ENCODE data around the gene GLTP.
"Not testable (repeated sequence)": the region's sequence is repeated elsewhere in the genome, so short reads cannot be mapped to it uniquely, and the experiment has no call there.

Gene GLTP

DNA sequence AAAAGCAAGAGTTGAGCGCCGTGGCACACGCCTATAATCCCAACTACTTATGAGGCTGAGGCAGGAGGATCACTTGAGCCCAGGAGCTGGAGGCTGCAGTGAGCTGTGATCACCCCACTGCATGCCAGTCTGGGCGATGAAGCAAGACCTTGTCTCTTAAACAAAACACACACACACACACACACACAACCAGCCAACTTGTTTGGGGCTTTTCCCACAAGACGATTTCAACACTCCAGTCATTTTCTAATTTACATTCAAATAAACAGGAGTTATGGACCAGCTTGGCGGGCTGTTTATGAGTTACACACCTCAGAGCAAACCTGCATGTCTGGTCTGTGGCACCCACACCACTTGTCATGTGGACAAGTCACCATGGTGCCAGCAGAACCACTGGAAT is 6.7 kb downstream of the GLTP start:
- TF ChIP-seq, protein P1, sequence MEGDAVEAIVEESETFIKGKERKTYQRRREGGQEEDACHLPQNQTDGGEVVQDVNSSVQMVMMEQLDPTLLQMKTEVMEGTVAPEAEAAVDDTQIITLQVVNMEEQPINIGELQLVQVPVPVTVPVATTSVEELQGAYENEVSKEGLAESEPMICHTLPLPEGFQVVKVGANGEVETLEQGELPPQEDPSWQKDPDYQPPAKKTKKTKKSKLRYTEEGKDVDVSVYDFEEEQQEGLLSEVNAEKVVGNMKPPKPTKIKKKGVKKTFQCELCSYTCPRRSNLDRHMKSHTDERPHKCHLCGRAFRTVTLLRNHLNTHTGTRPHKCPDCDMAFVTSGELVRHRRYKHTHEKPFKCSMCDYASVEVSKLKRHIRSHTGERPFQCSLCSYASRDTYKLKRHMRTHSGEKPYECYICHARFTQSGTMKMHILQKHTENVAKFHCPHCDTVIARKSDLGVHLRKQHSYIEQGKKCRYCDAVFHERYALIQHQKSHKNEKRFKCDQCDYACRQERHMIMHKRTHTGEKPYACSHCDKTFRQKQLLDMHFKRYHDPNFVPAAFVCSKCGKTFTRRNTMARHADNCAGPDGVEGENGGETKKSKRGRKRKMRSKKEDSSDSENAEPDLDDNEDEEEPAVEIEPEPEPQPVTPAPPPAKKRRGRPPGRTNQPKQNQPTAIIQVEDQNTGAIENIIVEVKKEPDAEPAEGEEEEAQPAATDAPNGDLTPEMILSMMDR (IDR thresholded peaks at IDR 0.05; ENCODE audit: extremely low read depth, missing control alignments) = no peak
- no peak for DNase-seq (ENCODE audit: low spot score)

DNA sequence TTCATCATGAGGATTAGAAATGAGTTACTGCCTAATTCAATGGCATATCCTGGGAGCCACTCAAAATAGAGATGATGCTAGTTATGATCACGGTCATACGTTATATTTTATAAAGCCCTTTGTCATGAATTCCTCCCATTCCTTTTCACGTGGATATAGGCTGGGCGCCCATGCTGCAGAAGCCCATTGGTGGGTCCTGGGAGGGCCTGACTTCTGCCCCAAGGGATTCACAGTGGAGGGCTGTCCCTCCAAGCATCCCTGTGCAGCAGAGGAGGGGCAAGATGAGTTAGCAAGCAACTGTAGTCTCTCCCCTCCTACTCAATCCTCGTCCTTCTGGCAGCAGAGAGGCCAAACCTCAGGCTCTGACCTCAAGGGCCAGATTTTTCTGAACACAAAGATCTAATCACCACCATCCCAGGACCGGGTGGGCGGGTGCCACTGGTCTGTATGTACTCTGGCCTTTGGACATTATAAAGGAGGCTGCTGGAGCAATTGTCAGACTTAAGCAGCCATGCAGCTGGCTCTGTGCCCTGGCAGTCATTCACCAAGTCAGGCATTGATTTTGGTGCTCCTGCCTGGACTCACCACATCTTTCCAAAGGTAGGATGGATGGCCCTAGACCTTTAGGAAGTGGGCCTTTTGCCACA is 8.6 kb downstream of the GLTP start:
- TF ChIP-seq, protein P1 (IDR thresholded peaks at IDR 0.05; ENCODE audit: extremely low read depth, missing control alignments) = no peak
- DNase-seq (ENCODE audit: low spot score) = no peak

DNA sequence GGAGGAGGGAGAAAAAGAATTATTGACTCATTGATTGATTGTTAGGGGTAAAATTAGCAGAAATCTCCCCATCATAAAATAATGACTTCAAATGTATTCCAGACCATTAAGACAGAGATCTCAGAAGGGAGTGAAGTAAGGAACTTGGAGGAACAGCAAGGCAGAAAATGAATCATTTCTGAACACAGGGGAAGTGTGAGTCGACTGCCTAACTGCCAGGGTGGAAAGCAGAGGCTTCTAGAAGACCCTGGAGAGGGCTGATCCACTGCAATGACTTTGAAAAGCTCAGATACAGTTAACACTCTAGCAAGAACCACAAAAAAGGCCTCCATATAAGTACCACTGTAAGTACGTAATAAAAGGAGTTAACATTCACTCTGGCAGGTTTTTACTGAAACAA is 9.7 kb downstream of the GLTP start:
- DNase-seq (ENCODE audit: low spot score) = no peak
- TF ChIP-seq, protein P1 (IDR thresholded peaks at IDR 0.05; ENCODE audit: extremely low read depth, missing control alignments) = no peak

DNA sequence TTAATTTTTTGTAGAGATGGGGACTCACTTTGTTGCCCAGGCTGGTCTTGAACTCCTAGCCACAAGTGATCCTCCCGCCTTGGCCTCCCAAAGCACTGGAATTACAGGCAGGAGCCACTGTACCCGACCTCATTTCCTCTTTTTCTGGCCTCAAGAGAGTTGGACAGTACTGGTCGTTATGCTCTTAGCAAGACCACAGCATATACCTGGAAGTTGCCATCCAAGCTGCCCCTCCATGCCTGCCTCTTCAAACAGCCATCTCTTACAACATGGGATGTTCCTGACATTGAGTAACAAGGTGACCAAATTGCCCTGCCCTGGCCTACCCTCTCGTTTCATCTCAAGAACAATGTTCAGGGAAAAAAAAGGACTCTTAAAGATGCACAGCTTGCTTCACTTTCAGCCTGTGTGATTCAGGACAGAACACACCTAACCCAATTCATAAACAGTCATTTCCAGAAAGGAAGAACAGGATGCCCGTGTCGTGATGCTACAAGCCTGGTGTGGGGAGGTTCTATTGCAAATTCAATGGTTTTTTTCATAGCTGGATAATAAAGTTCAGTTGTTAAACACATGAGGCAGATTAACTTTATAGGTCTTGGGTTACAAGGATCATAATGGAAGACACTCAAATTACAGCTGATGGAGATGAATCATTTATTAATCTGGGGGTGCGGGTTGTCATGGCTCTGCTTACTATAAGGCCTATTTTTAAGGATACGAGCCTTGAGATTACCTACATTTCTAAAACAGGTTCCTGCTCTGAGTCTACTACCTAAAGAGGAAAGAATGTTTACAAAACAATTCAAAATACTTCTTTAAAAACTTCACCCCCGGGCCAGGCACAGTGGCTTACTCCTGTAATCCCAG is 11.9 kb downstream of the GLTP start:
- no peak for DNase-seq (ENCODE audit: low spot score)
- TF ChIP-seq, protein P1 (IDR thresholded peaks at IDR 0.05; ENCODE audit: extremely low read depth, missing control alignments) = no peak

DNA sequence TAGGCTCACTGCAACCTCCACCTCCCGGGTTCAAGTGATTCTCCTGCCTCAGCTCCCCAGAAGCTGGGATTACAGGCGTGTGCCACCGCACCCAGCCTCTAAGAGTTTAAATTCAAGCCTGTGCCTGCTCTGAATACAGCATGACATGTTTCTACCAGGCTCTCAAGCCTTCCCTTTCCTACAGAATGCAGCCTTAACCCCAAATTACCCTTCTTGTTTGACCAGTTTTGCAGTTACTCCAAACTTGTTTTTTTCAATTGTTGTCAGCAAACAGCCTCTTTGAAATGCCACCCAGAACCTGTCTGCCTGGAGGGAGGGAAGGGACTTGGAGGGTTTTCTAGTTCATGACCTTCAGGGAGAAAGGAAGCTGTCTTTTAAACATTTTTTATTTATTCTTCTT is 15.4 kb downstream of the GLTP start:
- TF ChIP-seq, protein P1 (IDR thresholded peaks at IDR 0.05; ENCODE audit: extremely low read depth, missing control alignments) = no peak
- no peak for DNase-seq (ENCODE audit: low spot score)

DNA sequence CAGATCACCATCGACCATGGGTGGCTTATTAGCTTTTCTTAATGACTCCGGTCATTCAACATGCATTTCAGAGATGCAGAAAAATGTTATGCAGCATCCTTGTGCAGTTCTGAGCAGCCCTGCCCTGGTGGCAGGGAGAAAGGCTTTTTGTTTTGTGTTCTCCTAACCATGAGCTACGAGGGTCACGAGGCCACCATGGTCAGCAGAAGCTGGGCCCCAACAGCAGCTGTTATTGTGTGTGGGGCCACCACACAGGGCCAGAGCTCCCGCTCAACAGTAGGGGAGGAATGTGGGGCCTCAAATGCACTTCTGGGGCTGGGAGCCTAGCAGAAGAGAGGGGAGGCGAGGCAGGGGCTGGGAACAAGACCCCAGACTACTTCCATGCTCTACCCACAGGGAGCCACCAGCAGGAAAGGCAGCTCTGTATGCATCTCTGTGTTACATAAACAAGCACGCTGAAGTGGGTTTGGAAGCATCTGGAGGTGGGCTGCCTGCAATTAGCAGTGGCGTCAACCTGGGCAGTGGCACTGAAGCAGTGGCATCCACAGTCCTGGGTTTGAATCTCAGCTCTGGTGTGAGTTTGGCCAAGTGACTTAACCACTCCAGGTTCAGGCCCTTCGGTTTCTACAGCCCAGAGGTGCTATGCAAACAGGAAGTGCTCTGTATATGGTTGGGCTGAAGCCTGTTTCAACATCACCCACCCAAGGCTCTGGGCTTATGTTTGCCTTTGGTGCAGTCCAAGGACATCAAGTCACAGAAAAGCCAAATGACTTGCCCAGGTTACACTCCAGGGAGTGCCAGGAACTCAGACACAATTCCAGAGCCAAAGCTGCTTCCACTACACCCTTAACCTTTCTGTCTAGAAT is 16.3 kb downstream of the GLTP start:
- no peak for DNase-seq (ENCODE audit: low spot score)
- TF ChIP-seq, protein P1 (IDR thresholded peaks at IDR 0.05; ENCODE audit: extremely low read depth, missing control alignments) = no peak

DNA sequence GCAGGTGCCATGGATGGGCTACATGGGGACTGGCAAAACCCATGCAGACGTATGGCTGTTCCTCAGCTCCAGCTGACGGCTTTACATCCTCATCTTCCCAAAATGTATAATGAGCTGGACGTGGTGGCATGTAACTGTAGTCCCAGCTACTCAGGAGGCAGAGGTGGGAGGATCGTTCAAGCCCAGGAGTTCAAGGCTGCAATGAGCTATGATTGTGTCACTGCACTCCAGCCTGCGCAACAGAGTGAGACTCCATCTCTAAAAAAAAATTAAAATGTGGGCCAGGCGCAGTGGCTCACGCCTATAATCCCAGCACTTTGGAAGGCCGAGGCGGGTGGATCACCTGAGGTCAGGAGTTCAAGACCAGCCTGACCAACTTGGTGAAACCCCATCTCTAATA is 17.9 kb downstream of the GLTP start:
- not testable (repeated sequence) for DNase-seq (ENCODE audit: low spot score)

Measured in GM20000 (cell line).